HuH-7.5 (cell line): ENCODE data around the gene ITFG2.
A peak's percentile ranks its signal among the peaks of the same experiment; 100 is the strongest.

Source experiments
- DNase-seq: peaks from one replicate; pipeline ENCODE4 v3.0.0; 2011; ENCODE audit warnings: low spot score

Gene ITFG2

GRCh38 chr12:2832550-2833127, 20.2 kb downstream of the ITFG2 start:
- no peak for DNase-seq

GRCh38 chr12:2833327-2833726, 20.9 kb downstream of the ITFG2 start:
- no peak for DNase-seq

DNA sequence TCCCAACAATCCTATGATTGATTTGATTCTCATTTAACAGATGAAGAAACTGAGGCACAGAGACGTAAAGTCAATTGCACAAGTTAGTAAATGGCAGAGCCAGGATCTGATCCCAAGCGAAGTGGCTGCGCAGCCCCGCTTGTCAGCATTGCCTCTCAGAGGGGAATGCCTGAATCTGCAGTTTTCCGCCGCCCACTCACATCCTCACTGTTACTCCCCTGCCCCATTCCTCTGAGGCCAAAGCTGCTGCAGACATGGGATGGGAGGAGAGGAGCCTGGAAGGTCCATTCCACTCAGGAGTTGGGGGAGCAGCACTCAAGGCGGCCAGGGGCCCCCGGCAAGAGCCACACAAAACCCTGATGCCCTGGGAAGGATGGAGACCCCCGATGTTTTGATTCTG, 21.3 kb downstream of the ITFG2 start:
- no peak for DNase-seq

GRCh38 chr12:2834581-2835491, 22.4 kb downstream of the ITFG2 start, which contains the start of gene NRIP2:
TSS of gene NRIP2 (minus strand) at chr12:2835035. CDS start at chr12:2834983, 52 bp downstream.
- DNase-seq = no peak

DNA sequence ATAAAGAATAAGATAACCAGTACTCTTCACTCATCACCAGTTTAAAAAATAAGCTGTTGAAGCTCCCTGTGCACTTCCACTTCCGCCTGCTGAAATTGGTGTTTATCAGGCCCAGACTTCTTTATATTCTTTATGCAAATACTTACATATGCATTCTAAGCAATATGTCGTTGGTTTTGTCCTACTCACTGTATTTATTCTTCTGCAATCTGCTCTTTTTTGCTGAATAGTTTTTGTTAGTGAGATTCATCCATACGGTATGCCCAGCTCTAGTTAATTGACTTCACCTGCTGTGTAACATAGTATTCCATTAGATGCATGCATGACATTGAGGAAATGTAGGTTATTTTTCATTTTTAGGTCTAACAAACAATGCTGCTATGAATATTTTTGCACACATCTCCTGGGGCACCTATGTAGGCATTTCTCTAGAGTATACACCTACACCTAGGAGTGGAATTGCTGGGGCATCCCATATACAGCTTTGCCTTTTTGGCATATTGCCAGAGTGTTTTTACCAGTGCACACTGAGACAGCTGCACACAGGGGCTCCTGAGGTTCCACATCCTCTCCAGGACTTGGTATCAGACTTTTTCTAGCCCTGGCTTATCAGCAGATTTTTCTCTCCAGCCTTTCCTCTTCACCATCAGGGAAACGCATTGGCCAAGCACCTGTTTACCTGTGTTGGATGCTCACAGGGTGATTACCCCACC, 23.4 kb downstream of the ITFG2 start:
- DNase-seq = no peak

GRCh38 chr12:2836574-2836973, 24.1 kb downstream of the ITFG2 start:
- no peak for DNase-seq

GRCh38 chr12:2841056-2841650, 28.7 kb downstream of the ITFG2 start:
- no peak for DNase-seq

DNA sequence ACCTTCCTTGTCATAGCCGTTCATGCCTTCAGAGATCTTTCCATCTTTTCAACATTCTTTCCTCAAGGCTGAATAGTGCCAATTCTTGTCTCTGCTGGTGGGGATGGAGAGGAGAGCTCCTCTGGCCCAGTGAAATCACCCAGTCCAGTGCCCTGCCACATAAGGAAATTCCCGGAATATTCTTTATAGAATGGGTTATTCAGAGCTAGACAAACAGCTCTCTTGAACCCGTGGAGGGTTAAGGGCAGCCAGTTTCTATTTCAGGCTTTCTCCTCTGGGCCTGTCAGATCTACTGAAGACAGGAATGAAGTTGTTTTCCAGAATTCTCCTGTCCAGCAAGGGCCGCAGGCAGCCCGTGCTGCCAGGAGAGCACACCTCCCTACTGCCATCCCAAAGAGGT, 30.5 kb downstream of the ITFG2 start:
- DNase-seq = no peak

- DNase-seq = no peak
Observed at GRCh38 chr12:2844786-2845185, 32.3 kb downstream of the ITFG2 start.

DNA sequence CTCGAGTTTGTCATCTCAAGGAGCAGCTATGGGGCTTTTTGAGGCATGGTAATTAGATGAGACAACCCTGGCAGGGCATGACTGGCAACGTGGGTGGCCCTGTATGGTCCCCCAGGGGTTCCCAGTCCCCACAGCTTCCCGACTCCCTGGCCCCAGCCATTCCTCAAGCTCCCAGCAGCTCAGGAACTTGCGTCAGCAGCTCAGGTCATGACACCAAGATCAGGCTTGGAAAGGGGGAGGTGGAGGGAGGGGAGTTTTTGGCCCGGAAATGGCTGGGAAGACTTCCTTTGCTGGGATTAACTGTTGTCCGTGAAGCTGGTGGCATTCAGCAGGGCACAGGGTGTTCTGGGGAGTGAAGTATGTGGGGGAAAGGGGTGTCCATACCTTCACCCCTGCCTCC, 32.8 kb downstream of the ITFG2 start:
- DNase-seq = no peak

DNA sequence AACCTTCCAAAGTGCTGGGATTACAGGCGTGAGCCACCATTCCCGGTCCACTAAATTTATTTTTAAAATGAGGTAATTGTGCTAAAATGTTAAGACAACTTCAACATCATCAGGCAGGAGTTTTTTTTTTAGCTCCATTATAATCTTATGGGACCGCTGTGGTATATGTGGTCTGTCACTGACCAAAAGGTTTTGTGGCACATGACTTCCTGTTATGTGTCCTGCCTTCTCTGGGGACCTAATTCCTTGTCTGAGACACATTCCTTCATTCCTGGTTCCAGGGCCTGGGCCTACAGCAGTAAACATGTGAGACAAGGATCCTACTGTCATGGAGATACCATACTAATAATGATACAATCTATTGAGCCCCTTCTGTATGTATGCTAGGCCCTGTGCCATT, 39.5 kb downstream of the ITFG2 start:
- DNase-seq = no peak

DNA sequence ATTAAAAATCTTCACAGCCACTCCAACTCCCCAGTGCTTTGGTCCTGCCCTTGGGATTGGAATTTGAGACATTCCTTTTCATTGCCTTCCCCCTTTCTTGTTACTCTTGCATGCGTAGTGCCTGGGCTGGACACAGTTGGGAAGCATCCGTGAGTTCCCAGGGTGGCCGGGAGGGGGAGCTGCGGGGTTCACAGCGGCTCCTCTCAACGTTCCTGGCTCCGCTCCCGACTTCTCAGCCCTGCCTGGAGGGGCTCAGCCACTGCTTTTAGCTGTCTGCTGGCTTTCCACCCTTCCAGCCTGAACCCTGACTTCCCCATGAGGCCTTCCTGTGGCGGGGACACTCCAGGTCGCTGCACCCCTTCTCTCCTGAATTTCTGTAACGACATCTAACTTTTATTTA, 41.2 kb downstream of the ITFG2 start:
- DNase-seq = peak; percentile 90

DNA sequence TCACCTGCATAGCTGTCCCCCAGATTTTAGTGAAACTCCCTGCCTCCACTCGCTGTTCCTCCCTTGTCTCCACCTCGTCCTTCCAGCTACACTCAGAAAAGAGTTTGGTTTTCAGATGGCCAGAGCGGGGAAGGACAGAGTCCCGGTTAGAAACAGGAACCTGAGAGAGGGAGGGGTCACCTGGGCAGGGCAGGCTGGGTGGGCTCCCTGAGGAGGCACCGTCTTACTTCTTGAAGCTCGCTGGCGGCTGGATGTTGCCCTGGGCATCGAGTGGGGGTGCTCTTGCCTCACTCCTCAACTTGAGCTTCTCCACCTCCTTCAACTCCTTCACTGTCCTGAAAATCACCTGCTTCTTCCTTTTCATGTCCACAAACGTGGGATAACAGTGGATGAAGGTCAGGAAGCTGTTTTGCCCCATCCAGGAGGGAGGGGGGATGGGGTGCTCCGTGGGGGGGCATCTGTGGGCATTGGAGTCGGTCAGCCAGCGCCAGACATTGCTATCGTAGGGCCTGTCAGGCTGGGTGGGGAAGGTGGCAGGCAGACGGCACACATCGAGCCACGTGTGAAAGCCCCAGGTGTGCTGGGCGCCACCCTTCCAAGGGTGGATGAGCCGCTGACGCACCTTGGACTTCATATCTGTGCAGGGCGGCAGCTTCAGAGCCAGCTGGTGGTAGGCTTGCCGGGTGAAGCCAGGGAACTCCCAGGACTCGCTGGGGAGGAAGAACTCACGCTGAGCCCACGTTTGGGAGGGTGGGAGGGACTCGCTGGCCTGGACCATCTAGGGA, 42.4 kb downstream of the ITFG2 start:
- DNase-seq = no peak

- no peak for DNase-seq
Observed at GRCh38 chr12:2855546-2855945, 43.1 kb downstream of the ITFG2 start.

GRCh38 chr12:2856051-2856450, 43.6 kb downstream of the ITFG2 start:
- DNase-seq = no peak

- no peak for DNase-seq
Observed at GRCh38 chr12:2857021-2857431, 44.6 kb downstream of the ITFG2 start, which contains the start of gene TEX52. TSS of gene TEX52 (minus strand) at chr12:2857039. CDS start at chr12:2857026, 13 bp downstream.

DNA sequence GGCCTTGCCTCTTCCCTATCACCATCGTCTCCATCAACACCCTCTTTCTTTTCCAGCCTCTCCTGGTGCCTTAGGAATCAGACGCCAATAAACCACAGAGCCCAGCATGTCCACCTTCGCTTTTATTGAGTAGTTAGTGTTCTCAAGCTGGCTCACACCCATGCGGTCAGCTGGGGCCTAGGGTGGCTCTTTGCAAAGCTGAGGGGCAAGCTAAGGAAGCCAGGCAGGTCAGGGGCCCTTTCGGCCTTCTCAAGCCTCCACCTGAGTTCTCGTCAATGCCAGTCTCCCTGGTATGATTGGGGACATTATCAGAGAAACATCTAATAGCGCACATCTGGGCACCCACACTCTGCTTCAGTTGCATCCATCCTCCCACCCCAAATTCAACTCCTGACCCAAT, 45.1 kb downstream of the ITFG2 start:
- no peak for DNase-seq

GRCh38 chr12:2858334-2858733, 45.9 kb downstream of the ITFG2 start:
- no peak for DNase-seq

DNA sequence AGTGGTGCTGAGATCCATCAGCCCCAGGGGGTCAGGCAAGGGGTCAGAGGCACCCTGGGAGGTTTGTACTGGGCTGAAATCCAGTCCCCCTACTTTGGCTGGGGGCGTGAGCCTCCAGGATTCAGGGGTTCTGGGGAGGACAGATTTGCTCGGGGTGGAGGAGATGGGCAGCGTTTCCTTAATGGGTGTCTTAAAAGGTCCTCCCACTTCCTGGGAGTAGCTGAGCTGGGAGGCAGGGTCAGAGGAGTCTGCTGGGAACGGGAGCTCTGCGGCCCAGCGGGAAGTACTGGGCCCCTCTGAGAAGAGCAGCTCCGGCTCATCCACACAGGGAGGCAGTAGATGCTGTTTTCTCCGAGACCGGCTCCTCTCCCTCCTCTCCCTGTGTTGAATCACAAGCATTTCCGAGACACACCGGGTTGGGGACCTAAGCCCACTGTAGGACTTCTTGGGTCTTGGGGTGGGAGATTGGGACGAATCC, 46.5 kb downstream of the ITFG2 start:
- DNase-seq = no peak

- no peak for DNase-seq
Observed at GRCh38 chr12:2860170-2860569, 47.7 kb downstream of the ITFG2 start.

GRCh38 chr12:2862876-2863275, 50.4 kb downstream of the ITFG2 start:
- no peak for DNase-seq
